ENCODE data around the gene JMJD6. TPM values are rescaled to one million over a fixed set of nuclear protein-coding genes. Genes with fewer than 3 reads are reported as not detected.

Gene JMJD6
- total RNA-seq, 1 experiment from 2014 or later, result 28.9 TPM

DNA sequence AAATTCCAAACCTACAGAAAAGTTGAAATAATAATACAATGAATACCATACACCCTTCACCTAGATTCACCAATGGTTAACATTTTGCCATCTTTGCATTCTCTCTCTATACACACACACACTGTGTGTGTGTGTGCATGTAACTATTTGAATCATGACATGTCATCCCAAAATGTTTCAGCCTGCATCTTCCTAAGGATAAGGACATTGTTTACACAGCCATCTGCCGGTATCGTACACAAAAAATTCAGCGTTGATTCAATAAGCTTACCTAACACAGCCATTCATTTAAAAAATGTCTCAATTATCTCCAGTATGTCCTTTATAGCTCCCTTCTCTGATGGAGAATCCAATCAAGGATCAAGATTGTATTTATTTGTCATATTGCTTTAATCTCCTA, 19.6 kb downstream of the JMJD6 start:
- Histone ChIP-seq H2BK20ac (ENCODE audit: low read depth, low read length, poor library complexity, severe bottlenecking) (no peak overlapping the region), H3K27ac (ENCODE audit: insufficient read length, low read depth, low read length) (no peak overlapping the region), H4K8ac (replicated peaks; ENCODE audit: insufficient read length, low read depth, low read length) (no peak overlapping the region), H3T11ph (ENCODE audit: low read length) (no peak overlapping the region), H4K91ac (ENCODE audit: insufficient read length, low read depth, low read length) (no peak overlapping the region), H4K20me1 (ENCODE audit: control insufficient read depth, insufficient read depth, insufficient read length) (no peaks in the 10 kb centered on the region), H3K9ac (ENCODE audit: extremely low read depth, insufficient read length, low read length) (no peak overlapping the region), H3K79me1 (ENCODE audit: insufficient read depth, low read depth, low read length, poor library complexity, severe bottlenecking) (no peaks in the 10 kb centered on the region), H2BK120ac (ENCODE audit: low read depth, low read length, poor library complexity, severe bottlenecking) (no peak overlapping the region), H3K27me3 (ENCODE audit: insufficient read depth, low read length) (no peaks in the 10 kb centered on the region; the same call in 1 of the 2 replicates), H3K23ac (ENCODE audit: insufficient read length, low read depth, low read length) (no peak overlapping the region), H3K4me2 (ENCODE audit: insufficient read depth, insufficient read length, low read length) (no peak overlapping the region), H2BK15ac (ENCODE audit: low read depth, low read length) (no peak overlapping the region), H4K5ac (ENCODE audit: insufficient read length, low read depth, low read length) (no peak overlapping the region), H3K23me2 (ENCODE audit: insufficient read length, low read depth, low read length, poor library complexity, severe bottlenecking) (peaks cover 4% of the 10 kb centered on the region), H3K18ac (ENCODE audit: insufficient read length, low read depth, low read length) (no peak overlapping the region), H3K56ac (ENCODE audit: insufficient read length, low read depth, low read length) (no peak overlapping the region), H3K14ac (ENCODE audit: insufficient read depth, low read length) (no peak overlapping the region), H2AK5ac (ENCODE audit: insufficient read length, low read length) (no peak overlapping the region), H3K79me2 (ENCODE audit: insufficient read depth, low read length) (no peaks in the 10 kb centered on the region), H2BK12ac (ENCODE audit: insufficient read length, low read depth, low read length) (no peak overlapping the region), H3K9me3 (ENCODE audit: control insufficient read depth, low read depth, low read length) (no peaks in the 10 kb centered on the region), H3K4me1 (ENCODE audit: insufficient read depth, low read length) (peaks cover 3% of the 10 kb centered on the region; the same call in 1 of the 2 replicates), H2AFZ (ENCODE audit: low read length) (no peak overlapping the region), H3K4ac (ENCODE audit: low read depth, low read length) (no peak overlapping the region), H2BK5ac (ENCODE audit: insufficient read length, low read length) (no peak overlapping the region)
- Mint-ChIP-seq H3K4me3 (no peak overlapping the region; a peak in 1 of 5 replicates), H3K27me3 (ENCODE audit: low read depth) (peaks cover 18% of the 10 kb centered on the region), H3K4me1 (peaks cover 38 to 42% of the 10 kb centered on the region in 2 experiments), H3K36me3 (ENCODE audit: insufficient read depth in 1 of 3, low read depth in 3 of 3) (no peaks in the 10 kb centered on the region; a peak in 1 of 7 replicates), H3K27ac (no peak overlapping the region), H3K9me3 (no peaks in the 10 kb centered on the region)
- DNase-seq, result no peak
- WGBS (ENCODE audit: extremely low coverage, insufficient read length, low lambda C conversion rate), result no CpG with 5 or more reads among the region's 3 CpGs
- TF ChIP-seq, protein P1, sequence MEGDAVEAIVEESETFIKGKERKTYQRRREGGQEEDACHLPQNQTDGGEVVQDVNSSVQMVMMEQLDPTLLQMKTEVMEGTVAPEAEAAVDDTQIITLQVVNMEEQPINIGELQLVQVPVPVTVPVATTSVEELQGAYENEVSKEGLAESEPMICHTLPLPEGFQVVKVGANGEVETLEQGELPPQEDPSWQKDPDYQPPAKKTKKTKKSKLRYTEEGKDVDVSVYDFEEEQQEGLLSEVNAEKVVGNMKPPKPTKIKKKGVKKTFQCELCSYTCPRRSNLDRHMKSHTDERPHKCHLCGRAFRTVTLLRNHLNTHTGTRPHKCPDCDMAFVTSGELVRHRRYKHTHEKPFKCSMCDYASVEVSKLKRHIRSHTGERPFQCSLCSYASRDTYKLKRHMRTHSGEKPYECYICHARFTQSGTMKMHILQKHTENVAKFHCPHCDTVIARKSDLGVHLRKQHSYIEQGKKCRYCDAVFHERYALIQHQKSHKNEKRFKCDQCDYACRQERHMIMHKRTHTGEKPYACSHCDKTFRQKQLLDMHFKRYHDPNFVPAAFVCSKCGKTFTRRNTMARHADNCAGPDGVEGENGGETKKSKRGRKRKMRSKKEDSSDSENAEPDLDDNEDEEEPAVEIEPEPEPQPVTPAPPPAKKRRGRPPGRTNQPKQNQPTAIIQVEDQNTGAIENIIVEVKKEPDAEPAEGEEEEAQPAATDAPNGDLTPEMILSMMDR (conservative IDR thresholded peaks at IDR 0.05), result no peak

Measured in H9 (cell line).